ENCODE data around the gene PDHB.
"Not testable (repeated sequence)": the region's sequence is repeated elsewhere in the genome, so short reads cannot be mapped to it uniquely, and the experiment has no call there.

The PDHB gene

DNA sequence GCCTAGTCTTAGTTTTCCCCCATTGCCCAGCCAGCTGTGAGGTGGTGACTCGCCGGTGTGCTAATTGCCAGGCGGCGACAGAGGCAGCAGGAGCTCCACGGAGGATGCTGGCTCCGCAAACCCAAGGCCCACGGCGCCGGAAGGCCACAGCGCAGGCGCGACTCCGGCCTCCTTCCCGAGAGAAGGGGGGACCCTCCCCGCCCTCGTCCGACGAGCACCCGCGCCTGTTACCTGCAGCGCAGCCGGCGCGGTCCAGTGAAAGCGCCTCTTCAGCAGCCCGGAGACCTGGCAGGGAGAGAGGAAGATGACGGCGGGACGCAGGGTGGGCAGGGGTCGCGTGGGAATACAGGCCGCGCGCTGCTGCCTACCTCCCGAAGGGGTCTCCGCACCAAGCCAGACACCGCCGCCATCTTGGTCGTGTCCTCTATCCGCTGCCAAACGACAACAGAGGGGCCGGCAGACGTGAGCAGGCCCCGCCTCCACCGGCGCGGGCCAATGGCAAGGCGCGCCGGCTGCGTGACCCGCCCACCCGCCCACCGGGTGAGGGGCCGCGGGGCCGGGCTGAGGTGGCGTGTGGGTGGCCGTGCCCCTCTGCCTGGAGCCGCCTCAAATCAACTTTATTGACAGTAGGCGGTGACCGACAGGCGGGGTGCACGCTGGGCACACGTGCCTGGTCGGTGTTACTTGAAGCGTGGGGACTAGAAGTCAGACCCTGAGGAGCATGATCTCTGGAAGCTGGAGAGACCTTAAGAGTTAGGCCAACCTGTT is at the start of gene PDHB:
Gene PDHB (minus strand): TSS at position 433 of the 768 bp plus-strand sequence. CDS start 23 bp downstream, at position 410.
- peak; percentile 88 for DNase-seq

DNA sequence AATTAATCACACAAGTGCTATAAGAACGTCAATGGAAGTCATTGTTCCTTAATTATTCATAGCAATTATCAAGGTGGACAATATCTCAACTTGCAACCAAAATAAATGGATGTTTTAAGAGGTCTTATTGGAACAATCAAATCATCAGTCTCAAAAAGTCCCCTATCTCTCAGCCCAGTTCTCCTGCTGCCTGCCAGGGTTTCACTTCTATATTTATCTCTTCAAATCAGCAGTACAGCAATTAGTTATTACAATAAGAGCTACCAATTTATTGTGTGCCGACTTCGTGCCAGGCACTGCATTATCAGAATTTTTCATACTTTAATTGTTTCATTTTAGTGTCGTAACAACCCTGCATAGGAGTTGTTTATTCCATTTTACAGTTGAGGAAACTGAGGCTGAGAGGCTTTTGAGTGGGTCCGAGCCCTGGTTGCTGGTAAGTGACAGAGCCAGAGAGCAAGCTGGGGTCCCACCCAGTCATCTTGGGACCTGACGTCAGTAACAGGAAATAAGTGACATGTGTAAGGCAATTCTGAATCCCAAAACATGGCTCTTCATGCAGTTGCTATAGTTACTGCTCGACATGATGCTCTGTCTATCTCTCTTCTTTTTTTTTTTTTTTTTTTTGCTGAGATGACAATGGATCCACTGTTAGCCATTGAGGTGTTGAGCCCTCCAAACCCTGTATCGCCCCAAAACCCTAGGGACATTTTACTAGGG is 49.4 kb upstream of the PDHB start:
- DNase-seq = no peak

DNA sequence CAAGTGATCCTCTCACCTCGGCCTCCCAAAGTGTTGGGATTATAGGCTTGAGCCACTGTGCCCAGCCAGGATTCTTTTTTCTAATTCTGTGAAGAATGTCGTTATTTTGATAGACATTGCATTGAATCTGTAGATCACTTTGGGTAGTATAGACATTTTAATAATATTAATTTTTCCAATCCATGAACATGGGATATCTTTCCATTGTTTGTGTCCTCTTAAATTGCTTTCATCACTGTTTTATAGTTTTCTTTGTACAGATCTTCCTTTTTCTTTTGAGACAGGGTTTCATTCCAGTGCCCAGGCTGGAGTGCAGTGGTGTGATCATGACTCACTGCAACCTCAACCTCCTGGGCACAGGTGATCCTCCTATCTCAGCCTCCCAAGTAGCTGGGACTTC is 46.7 kb upstream of the PDHB start:
- DNase-seq = no peak

DNA sequence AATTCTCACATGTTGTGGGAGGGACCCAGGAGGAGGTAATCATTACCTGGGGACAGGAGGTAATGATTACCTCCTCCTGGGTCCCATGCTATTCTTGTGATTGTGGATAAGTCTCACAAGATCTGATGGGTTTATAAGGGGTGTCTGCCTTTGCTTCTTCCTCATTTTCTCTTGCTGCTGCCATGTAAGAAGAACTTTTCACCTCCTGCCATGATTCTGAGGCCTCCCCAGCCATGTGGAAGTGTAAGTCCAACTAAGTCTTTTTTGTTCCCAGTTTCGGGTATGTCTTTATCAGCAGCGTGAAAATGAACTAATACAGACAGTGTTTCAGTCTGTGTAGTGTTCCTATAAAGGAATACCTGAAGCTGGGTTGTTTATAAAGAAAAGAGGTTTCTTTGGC is 45.1 kb upstream of the PDHB start:
- DNase-seq = no peak

DNA sequence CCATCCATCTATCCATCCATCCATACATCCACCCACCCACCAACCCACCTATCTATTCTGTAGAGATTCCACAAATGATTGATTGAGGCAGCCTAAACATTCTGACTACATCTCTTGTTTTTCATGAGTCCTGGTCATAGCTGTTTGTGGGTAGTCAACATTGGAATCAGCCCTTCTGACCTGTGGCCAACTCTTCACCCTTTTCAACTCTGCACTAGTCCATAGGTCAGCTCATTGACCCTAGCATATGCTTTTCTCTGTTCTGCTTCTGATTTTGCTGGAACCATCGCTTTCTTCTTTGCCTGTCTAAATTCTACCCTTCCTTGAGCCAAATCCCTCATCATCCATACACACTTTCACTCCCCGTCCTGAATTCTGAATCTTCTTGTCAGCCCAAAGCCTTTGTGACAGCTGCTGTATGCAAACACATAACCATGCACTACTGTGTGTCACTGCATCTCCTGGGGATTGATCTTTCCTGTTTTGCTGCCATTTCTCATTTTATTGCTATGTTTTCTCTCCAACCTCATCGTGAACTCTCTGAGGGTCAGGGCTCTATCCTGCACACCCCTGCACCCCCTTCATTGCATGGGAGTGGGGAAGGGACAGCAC is 41.4 kb upstream of the PDHB start:
- no peak for DNase-seq

DNA sequence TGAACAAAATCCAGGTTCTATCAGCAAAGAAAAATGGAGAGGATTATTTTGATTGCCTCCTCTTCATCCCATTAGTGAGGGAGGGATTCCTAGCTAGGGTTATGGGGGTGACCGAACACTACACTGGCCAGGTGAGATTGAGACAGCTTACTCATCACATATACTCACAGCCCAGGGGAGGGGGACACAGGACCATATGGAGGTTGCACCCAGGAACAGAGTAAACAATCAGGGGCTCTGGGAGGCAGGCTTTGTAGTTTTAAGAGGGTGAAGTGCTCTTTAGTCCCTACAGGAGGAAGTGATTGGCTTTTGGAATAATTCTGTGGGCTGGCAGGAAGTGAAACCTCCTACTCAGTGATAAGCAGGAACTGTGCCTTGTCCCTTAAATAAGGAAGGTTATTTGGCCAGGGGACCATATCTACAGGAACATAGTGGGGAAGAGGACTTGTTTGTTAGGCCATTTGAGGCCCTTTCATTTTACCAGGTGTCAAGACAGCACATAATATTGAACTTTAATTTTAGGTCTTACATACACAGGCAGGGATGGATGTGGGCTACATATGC is 40.8 kb upstream of the PDHB start:
- peak; percentile 36 for DNase-seq

DNA sequence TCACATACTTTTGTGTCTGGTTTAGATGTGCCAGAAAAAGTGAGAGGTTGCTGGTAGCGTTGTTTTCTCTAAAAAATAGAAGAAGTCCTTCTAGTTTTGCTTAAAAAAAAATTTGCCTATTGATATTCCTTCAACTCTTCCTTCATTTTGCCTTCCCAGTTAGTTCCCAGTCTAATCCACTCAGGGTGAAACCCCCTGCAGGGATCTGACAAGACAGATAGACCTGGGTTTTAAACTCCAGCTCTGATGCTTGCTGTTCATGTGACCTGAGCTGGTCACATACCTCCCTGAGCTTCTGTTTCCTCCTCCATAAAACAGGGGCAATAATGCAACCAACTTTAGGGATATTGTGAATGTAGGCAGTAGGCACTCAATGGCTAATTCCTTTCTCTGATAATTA is 39.6 kb upstream of the PDHB start:
- DNase-seq = no peak

DNA sequence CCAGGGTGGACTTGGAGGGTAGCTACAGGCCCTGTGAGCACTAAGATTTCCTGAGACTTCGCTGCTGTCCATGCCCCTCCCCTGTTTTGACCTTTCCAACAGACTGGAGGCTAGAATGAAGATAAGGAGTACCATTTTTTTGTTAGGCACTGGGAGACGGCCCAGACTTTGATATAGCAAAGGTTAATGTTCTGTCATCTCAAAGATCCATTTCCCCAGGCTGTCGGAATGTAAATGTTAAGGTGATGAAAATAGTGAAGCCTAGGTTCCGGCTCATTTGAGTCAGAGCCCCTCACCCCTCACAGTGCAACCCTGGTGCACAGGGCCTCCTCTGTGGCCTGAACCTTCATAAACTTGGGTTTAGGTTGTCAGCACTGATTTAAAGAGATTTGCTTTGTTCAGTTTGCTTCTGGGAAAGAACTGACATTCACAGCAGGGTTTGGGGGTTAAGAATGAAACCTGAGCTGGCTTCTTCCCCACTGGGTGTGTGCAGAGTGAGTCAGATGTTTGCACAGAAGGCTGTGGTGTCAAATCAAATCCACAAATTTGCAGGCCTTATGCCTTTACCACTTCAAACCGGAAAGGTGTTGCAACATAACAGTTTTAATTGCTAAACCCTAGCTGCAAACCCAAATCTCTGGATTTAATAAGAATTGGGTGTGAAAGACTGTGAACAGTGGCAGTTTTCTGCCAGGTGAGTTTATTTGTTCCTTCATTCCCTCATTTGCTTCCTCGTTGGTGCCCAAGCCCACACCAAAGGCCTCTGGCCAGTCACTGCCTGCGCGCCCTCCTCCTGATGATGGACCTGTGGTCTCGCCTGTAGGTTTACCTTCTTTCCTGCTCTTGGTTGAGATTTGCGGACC is 37.6 kb upstream of the PDHB start:
- peak; percentile 90 for DNase-seq

DNA sequence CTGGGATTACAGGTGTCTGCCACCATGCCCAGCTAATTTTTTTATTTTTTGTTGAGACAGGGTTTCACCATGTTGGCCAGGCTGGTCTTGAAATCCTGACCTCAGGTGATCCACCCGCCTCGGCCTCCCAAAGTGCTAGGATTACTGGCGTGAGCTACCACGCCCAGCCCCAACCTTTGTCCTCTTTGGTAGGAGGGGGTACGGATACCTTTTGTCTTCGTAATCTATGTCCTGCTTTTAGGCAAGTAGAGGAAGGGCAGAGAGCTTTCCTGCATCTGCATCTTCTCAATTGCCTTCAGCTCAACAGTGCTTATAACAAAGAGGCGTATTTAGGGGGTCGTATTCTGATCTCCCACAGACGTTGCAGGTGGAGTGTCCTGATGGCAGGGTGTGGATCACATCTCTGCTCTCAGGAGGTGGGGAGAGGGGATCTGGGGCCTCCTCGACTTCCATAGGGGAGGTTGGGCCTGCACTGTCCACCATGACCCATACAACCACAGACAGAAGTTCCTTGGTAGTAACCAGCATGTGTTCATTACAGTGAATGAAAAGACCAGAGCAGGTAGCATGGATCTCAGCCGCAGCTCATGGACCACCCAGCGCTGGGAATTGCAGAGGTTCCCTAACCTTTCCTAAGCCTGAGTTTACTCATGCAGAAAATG is 36.9 kb upstream of the PDHB start:
- no peak for DNase-seq

DNA sequence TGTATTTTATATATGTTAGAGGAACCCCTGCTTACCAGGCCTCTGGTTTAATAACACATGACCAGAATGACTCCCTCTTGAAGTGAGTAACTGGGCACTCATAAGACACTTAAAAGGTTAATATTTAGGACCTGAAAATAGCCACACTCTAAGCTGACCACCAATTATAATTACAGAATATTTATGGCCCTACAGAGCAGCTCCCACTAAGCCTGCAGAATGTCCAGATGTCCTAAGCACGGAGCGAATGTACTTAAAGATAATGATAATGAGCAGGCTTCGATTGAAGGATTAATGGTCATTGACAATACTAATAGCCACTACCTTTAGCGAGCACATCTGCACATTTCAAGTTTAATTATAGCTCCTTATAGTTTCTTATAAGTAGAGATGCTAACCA is 35.5 kb upstream of the PDHB start:
- DNase-seq = no peak

DNA sequence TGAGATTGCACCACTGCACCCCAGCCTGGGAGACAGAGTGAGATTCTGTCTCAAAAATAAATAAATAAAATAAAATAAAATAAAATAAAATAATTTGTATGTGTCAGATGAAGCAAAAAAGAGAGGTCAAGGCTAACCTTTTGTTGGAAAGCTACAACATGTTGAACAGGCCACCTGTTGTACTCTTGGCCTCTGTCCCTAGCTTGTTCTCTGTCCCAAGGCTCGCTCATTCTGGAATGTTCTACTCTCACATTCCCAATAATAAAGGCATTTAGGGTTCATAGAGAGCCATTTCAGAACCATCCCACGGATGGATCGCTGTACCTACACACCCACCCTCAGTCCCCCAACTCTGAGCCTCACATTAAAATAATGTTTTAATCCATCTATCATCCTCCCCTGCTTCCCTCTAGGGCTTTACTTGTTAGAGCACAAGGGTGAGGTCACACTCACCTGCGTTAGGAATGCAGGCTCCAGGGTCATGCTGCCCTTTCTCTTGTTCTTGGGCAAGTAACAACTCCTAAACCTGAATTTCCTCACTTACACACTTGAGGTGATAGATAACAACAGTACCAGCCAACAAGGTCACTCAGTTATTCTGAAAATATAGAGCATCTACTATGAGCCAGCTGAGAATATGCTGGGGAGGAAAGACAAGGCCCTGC is 33.4 kb upstream of the PDHB start:
- no peak for DNase-seq

DNA sequence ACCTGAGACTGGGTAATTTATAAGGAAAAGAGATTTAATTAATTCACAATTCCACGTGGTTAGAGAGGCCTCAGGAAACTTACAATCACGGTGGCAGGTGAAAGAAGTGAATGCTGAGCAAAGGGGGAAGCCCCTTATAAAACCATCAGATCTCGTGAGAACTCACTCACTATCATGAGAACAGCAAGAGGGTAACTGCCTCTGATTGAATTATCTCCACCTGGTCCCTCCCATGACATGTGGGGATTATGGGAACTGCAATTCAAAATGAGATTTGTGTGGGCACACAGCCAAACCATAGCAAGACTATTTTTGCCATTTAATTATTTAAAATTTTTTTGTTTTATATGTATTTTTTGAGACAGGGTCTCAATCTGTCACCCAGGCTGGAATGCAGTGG is 31.2 kb upstream of the PDHB start:
- no peak for DNase-seq

DNA sequence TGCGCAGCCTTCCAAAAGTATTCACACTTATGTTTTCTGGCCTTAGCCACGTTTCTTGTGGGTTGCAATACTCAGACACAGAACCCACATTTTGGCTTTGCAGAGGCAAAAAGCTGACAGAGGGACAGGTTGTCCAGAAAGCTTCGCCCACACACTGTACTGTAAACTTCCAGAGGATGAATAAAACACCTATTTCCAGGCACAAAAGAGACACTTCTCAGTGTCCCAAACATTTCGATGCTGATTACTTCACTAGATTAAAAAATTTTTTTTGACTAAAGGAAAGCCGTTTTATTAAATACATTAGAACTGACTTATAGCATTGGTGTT is 30.3 kb upstream of the PDHB start:
- DNase-seq = no peak

DNA sequence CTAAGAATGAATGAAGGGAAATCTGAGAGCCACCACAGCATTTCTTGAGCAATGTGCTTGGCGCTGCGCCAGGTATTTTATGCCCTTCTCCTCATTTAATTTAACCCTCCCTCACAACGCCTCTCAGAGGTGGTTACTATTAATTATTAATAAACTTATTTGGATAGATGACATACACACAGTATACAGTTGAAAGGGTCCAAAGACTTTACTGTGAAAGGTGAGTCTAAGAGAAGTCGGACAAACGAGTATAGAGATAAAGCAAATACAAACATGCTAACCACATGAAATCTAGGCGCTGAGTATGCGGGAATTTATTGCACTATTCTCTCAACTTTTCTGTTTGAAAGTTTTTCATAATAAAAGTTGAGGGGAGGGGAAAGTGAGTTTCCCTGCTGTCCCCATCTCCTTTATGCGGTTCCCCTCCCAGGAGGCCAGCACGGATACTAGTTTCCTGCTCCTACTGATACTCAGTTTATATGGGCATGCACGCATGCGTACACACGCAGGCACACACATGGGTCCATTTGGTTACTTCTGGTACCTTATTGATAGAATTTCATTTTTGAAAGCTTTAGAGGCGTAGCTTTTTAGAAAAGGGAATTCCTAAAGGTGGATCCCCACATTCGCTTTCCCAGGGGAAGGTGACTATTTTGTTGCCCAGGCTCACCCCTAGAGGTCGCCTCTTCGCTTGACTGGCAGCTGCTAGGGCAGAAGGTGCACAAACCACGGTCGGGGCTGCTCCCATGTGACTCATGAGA is 29.7 kb upstream of the PDHB start:
- DNase-seq = peak; percentile 53

DNA sequence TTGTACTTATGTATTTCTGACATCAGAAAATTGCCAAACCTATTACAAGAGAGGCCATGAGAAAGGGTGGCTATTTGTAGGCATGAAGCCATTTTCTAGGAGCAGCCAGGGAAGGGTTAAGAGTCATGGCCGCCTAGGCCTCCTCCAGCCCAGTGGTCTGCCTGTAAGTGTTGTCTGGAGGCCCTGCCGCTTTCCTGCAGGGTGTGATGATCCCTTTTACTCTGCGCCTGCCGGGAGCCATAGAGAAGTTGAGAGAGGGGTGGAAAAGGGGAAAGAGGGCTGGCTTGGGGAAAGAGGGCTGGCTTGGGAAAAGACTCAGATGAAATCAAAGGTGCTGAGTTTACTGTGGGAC is 29.2 kb upstream of the PDHB start:
- DNase-seq = no peak

DNA sequence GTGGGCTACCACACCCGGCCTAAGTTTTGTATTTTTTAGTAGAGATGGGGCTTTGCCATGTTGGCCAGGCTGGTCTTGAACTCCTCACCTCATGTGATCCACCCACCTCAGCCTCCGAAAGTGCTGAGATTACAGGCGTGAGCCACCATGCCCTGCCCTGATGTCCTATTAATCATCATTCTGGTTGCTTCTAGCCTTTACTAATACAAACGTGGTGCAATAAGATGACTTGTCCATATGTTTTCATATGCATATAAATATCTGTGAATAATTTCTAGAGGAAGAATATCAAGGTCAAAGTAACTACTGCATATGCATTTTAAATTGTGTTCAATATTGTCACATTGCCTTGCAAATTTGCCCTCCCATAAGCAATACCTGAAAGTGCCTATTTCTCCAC is 25.5 kb upstream of the PDHB start:
- no peak for DNase-seq

DNA sequence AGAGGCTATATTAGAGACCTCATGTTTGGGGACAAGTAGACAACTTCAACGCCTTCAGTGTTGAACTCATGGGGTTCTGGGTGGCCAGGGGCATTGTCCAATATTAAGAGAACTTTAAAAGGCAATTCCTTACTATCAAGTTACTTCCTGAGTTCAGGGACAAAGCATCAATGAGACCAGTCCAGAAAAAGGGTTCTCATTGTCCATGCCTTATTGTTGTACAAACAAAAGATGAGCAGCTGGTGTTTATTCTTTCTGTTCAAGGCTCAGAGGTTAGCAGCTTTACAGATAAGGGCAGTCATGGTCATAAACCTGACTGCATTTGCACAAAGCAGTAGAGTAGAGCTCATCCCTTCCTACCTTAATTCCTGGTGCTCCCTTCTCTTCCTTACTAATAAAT is 18.5 kb upstream of the PDHB start:
- peak; percentile 9 for DNase-seq

DNA sequence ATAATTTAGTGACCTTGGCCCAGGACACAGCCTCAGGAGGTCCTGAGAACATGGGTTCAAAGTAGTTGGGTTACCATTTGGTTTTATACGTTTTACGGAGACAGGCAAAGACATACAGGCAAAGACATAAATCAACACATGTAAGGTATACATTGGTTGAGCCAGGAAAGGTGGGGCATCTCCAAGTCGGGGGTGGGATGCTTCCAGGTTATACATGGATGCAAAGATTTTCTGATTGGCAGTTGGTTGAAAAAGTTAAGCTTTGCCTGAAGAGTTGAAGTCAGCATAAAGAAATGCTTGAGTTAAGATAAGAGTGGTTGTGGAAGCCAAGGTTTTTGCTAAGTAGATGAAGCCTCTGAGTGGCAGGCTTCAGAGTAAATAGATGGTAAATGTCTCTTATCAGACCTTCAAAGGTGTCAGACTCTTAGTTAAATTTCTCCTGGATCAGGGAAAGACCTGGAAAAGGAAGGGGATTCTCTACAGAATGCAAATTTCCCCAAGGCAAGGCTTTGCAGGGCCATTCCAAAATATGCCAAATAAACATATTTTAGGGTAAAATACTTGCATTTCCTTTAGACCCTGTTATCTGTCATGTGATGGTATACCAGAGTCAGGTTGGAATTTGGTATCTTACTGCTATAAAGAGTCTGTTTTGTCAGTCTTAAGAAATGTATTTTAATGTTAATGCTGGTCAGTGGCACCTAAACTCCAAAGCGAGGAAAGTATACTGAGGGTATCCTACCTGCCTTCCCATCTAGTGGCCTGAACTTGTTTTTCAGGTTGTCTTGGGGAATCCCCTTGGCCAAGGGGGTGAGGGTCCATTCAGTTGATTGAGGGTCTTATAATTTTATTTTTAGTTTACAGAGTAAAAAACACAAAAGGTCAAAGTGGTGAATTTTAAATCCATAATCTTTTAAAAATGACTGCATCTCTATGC is 8.2 kb upstream of the PDHB start:
- DNase-seq = no peak

DNA sequence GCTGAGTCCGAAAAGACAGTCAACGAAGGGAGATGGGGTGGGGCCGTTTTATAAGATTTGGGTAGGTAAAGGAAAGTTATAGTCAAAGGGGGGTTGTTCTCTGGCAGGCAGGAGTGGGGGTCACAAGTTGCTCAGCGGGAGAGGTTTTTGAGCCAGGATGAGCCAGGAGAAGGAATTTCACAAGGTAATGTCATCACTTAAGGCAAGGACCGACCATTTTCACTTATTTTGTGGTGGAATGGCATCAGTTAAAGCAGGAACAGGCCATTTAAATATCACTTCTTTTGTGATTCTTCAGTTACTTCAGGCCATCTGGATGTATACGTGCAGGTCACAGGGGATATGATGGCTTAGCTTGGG is 7.3 kb upstream of the PDHB start:
- DNase-seq = not testable (repeated sequence)

DNA sequence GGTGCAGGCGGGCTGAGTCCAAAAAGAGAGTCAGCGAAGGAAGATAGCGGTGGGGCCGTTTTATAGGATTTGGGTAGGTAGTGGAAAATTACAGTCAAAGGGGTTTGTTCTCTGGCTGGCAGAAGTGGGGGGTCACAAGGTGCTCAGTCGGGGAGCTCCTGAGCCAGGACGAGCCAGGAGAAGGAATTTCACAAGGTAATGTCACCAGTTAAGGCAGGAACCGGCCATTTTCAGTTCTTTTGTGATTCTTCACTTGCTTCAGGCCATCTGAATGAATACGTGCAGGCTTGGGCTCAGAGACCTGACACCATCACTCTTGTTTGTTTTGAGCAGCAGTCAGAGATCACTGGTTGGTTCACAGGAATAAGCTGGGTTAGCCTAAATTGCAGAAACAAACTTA is 3.6 kb upstream of the PDHB start:
- not testable (repeated sequence) for DNase-seq

All from NCI-H345 (cell line).